AG04449 (cell line): ENCODE results near the gene MOGAT3.
A peak's percentile ranks its signal among the peaks of the same experiment; 100 is the strongest.

Experiments used
- CTCF ChIA-PET: fragments of 350-600 bp; formaldehyde crosslinking; extraction: SDS; loops from one replicate; lab custom pipeline; 2021; ENCODE audit warnings: antibody characterized with exemption; lab: Yijun Ruan, JAX
- POLR2A ChIA-PET: fragments of 400-600, 350-600 bp; formaldehyde crosslinking; extraction: SDS; loops from one replicate; lab custom pipeline; 2020; ENCODE audit warnings: antibody characterized with exemption, inconsistent platforms; lab: Yijun Ruan, JAX
- DNase-seq: peaks from one replicate; pipeline ENCODE4 v3.0.0-alpha.2; 2010; ENCODE audit warnings: low read depth, low spot score
- H3K4me3 ChIP-seq: 2 replicates; pipeline ENCODE4 v1.5.1; 2011; ENCODE audit warnings: low read depth, mild to moderate bottlenecking, control low read depth, low read length
- CTCF ChIP-seq: IDR thresholded peaks from one replicate; pipeline ENCODE4 v1.5.1; 2011; ENCODE audit warnings: mild to moderate bottlenecking, moderate library complexity, low read length, control low read depth, inconsistent platforms; ENCODE audit not compliant: insufficient read depth; ENCODE audit errors: missing control alignments

MOGAT3 gene

GRCh38 chr7:101166648-101166908 lies 34.3 kb downstream of the MOGAT3 start:
- DNase-seq, result no peak
- TF ChIP-seq CTCF, result no peak
- no peak overlapping the region for H3K4me3 ChIP-seq
- ChIA-PET CTCF (interaction anchor here (1.6 kb wide), 1 partner anchor 11 kb away, joined by 3 read pairs; no protein-coding TSS in a partner anchor), POLR2A (no interaction called here)

- ChIA-PET CTCF (interaction anchor here (1.1 to 2.7 kb wide), 7 partner anchors 8 to 78 kb away, joined by 3 to 28 read pairs (median 5); partner anchors contain the start of gene AP1S1), POLR2A (interaction anchor here (1.4 kb wide), 1 partner anchor 52 kb away, joined by 5 read pairs; the partner anchor contains the start of genes PLOD3 and ZNHIT1)
- no peak for DNase-seq
- TF ChIP-seq CTCF, result no peak
- H3K4me3 ChIP-seq, result peak overlapping the region; percentile 13
Observed at GRCh38 chr7:101165958-101166647, 34.7 kb downstream of the MOGAT3 start.

- peak within 1 kb of the TSS; percentile 13 for H3K4me3 ChIP-seq
- no peak for DNase-seq
- CTCF ChIA-PET, result interaction anchor here (1.1 to 2.7 kb wide), 9 partner anchors 8 to 87 kb away, joined by 3 to 28 read pairs (median 4); partner anchors contain the start of gene AP1S1
Observed at GRCh38 chr7:101165075-101165957, 35.5 kb downstream of the MOGAT3 start, which contains the start of gene VGF. Gene VGF, minus strand, starts transcription at chr7:101165569. Its CDS starts 726 bp downstream, at chr7:101164843.

GRCh38 chr7:101164071-101164840 lies 36.6 kb downstream of the MOGAT3 start:
- DNase-seq, result no peak
- peak overlapping the region; percentile 8; the same call in 1 of the 2 replicates for H3K4me3 ChIP-seq
- no peak for TF ChIP-seq CTCF
- ChIA-PET CTCF (interaction anchor here (0.9 to 2.7 kb wide), 6 partner anchors 21 to 119 kb away, joined by 3 to 28 read pairs (median 5); partner anchors contain the start of gene FIS1), POLR2A (no interaction called here)

More at GRCh38 chr7:101165075-101165957, 35.5 kb downstream of the MOGAT3 start, which contains the start of gene VGF:
- POLR2A ChIA-PET, result interaction anchor here (1.4 kb wide), 1 partner anchor 52 kb away, joined by 5 read pairs; the partner anchor contains the start of genes PLOD3 and ZNHIT1
- TF ChIP-seq CTCF, result no peak

- H3K4me3 ChIP-seq, result peak overlapping the region; percentile 38
- CTCF ChIA-PET, result interaction anchor here (0.8 to 2.7 kb wide), 9 partner anchors 19 to 119 kb away, joined by 3 to 28 read pairs (median 4); partner anchors contain the start of gene FIS1
- no peak for TF ChIP-seq CTCF
- POLR2A ChIA-PET, result no interaction called here
- no peak for DNase-seq
Observed at GRCh38 chr7:101163279-101164070, 37.4 kb downstream of the MOGAT3 start.
